SU-DHL-6 (cell line): ENCODE measurements around the gene CACNA1C.
"Not testable (repeated sequence)": the region's sequence is repeated elsewhere in the genome, so short reads cannot be mapped to it uniquely, and the experiment has no call there.

Experiments used
- H2AFZ ChIP-seq: fragments of 200-600 bp; sonication (generic); 2 replicates; pipeline ENCODE4 v1.6.1; 2014; ENCODE audit warnings: low read depth, mild to moderate bottlenecking, moderate library complexity, mixed read lengths, antibody characterized with exemption, low read length; ENCODE audit not compliant: severe bottlenecking
- H3F3A ChIP-seq: fragments of 200-600 bp; shearing (Covaris generic); 2 replicates; pipeline ENCODE4 v1.6.0; 2016; ENCODE audit warnings: antibody characterized with exemption, mild to moderate bottlenecking; ENCODE audit not compliant: insufficient read depth
- H3K27ac ChIP-seq: fragments of 200-600 bp; sonication (generic); 2 replicates; pipeline ENCODE4 v1.5.1; 2016; ENCODE audit warnings: low read depth, mild to moderate bottlenecking, low read length, moderate library complexity, mixed read lengths
- H3K27me3 ChIP-seq: fragments of 200-600 bp; sonication (generic), shearing (Covaris generic); 2 replicates; pipeline ENCODE4 v1.6.0; 2014; ENCODE audit warnings: mild to moderate bottlenecking, low read length
- H3K36me3 ChIP-seq: fragments of 200-600 bp; sonication (generic); 2 replicates; pipeline ENCODE4 v1.6.1; 2014; ENCODE audit warnings: mild to moderate bottlenecking, low read length, mixed read lengths
- H3K4me2 ChIP-seq: fragments of 300-600, 200-600 bp; shearing (Covaris generic), sonication (generic); 2 replicates; pipeline ENCODE4 v1.6.0; 2014; ENCODE audit warnings: low read length, low read depth, mild to moderate bottlenecking; ENCODE audit not compliant: poor library complexity, severe bottlenecking
- H3K4me3 ChIP-seq: fragments of 200-600 bp; sonication (generic); 2 replicates; pipeline ENCODE4 v1.5.1; 2014; ENCODE audit warnings: antibody characterized with exemption, low read length, mild to moderate bottlenecking, mixed read lengths; ENCODE audit not compliant: insufficient read depth, poor library complexity, severe bottlenecking
- H3K79me2 ChIP-seq: fragments of 200-600 bp; sonication (generic); 2 replicates; pipeline ENCODE4 v1.6.1; 2014; ENCODE audit warnings: mild to moderate bottlenecking, low read length, moderate library complexity; ENCODE audit not compliant: insufficient read depth
- H3K9ac ChIP-seq: fragments of 200-600 bp; sonication (generic); 2 replicates; pipeline ENCODE4 v1.7.0; 2014; ENCODE audit warnings: mild to moderate bottlenecking, low read length
- H3K9me2 ChIP-seq: fragments of 200-600 bp; sonication (generic); replicated peaks from 2 replicates; pipeline ENCODE4 v1.6.1; 2014; ENCODE audit warnings: low read length; ENCODE audit not compliant: insufficient read depth
- H3K9me3 ChIP-seq: fragments of 200-600 bp; sonication (generic); 2 replicates; pipeline ENCODE4 v1.6.1; 2014; ENCODE audit warnings: low read length, mixed read lengths; ENCODE audit not compliant: insufficient read depth
- H4K20me1 ChIP-seq: fragments of 200-600 bp; sonication (generic); 2 replicates; pipeline ENCODE4 v1.6.1; 2014; ENCODE audit warnings: low read depth, mild to moderate bottlenecking, antibody characterized with exemption, low read length, moderate library complexity, mixed read lengths
- EZH2phosphoT487 ChIP-seq: fragments of 200-600 bp; sonication (generic), shearing (Covaris generic); conservative IDR thresholded peaks from 2 replicates; pipeline ENCODE4 v1.6.1; 2018; ENCODE audit warnings: mild to moderate bottlenecking, antibody characterized with exemption, low read length, moderate library complexity, mixed read lengths
- TF ChIP-seq, protein P1 (sequence below): fragments of 200-600 bp; sonication (generic); IDR thresholded peaks from one replicate; pipeline ENCODE4 v1.5.1; 2017; ENCODE audit warnings: antibody characterized with exemption, mild to moderate bottlenecking, low read length, moderate library complexity; ENCODE audit not compliant: insufficient read depth, poor library complexity, severe bottlenecking

CACNA1C gene

DNA sequence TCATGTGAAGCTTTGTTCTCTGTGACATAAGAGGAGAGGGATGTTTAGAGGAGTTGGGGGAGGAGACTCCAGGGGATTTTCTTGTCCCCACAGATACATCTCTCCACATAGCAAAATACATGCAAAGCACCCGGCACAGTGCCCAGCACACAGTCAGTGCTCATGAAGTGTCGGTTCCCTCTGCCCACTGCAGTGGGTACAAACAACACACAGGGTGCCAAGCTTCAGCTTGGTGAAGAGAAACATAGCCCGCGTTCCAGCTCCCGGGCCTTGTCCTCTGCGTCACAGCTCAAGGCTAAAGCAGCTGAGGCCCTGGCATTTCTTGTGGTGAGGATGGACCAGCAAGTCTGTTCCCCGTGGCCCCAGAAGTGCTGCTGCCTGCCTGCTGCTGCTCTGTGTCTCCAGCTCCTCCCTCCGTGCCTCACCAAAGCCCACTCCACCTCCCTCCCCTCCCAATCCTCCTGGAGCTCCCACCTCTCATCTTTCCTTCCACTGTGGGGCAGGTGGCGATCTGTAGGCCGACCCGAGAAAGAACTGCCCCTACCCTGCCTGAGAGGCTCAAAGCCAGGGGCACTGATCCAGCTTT lies 685.0 kb downstream of the CACNA1C start:
- no peak overlapping the region for H3K9ac ChIP-seq
- no peak overlapping the region for H3K4me3 ChIP-seq
- no peak overlapping the region for H2AFZ ChIP-seq
- no peaks in the 10 kb centered on the region for H3K36me3 ChIP-seq
- no peaks in the 10 kb centered on the region for H3K79me2 ChIP-seq
- H3K9me3 ChIP-seq: no peaks in the 10 kb centered on the region
- no peaks in the 10 kb centered on the region for H3K27me3 ChIP-seq
- H3F3A ChIP-seq: no peaks in the 10 kb centered on the region
- no peaks in the 10 kb centered on the region for H3K9me2 ChIP-seq
- H3K4me2 ChIP-seq: no peak overlapping the region
- H3K27ac ChIP-seq: no peak overlapping the region
- H4K20me1 ChIP-seq: no peaks in the 10 kb centered on the region
- no peak for TF ChIP-seq EZH2phosphoT487
- TF ChIP-seq, protein P1, sequence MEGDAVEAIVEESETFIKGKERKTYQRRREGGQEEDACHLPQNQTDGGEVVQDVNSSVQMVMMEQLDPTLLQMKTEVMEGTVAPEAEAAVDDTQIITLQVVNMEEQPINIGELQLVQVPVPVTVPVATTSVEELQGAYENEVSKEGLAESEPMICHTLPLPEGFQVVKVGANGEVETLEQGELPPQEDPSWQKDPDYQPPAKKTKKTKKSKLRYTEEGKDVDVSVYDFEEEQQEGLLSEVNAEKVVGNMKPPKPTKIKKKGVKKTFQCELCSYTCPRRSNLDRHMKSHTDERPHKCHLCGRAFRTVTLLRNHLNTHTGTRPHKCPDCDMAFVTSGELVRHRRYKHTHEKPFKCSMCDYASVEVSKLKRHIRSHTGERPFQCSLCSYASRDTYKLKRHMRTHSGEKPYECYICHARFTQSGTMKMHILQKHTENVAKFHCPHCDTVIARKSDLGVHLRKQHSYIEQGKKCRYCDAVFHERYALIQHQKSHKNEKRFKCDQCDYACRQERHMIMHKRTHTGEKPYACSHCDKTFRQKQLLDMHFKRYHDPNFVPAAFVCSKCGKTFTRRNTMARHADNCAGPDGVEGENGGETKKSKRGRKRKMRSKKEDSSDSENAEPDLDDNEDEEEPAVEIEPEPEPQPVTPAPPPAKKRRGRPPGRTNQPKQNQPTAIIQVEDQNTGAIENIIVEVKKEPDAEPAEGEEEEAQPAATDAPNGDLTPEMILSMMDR: no peak

- Histone ChIP-seq H3K4me2 (no peak overlapping the region), H3K36me3 (no peaks in the 10 kb centered on the region), H3K9me3 (no peaks in the 10 kb centered on the region), H4K20me1 (no peaks in the 10 kb centered on the region), H3K27me3 (no peaks in the 10 kb centered on the region), H3K9ac (no peak overlapping the region), H3K9me2 (no peaks in the 10 kb centered on the region), H3K79me2 (no peaks in the 10 kb centered on the region), H3K27ac (no peak overlapping the region), H3F3A (no peaks in the 10 kb centered on the region), H3K4me3 (no peak overlapping the region), H2AFZ (no peak overlapping the region)
- no peak for TF ChIP-seq EZH2phosphoT487
- TF ChIP-seq, protein P1: no peak
Observed at GRCh38 chr12:2739069-2739468, 686.3 kb downstream of the CACNA1C start.

DNA sequence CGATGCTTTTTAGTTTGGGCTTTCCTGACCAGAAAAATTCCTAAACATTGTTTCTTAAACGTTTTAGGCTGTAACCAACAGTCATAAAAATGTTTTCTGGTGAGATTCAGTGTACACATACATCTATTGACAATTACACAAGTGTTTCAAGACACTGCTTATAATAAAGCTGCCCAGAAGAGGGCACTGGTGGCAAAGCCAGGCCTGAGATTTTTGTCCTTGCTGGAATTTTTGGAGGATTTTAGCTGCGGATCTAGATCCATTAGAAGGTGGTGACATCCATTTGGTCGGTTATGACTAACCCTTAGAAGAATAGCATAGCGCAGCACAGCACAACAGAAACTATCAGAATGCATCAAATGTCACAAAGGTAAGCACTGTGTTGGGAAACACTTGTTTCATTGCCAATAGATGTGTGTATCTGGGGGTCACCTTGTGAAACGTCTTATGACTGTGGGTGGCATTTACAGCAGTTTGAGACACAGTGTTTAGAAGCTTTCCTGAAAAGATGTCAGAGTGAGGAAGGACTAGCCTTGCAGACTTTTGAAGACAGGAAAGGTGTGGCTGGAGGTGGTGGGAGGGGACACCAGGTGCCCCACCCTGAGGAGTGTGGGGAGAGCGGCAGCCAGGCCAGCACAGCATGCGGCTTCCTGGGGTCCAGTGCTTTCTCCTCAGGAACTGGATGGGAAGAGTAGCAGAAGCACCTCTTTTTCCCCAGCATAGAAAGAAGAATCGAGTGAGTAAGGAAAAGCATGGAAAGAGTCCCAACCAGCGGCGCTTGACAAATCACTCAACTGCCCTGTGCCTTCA lies 687.2 kb downstream of the CACNA1C start:
- H4K20me1 ChIP-seq: no peaks in the 10 kb centered on the region
- no peak overlapping the region for H3K4me3 ChIP-seq
- no peaks in the 10 kb centered on the region for H3K79me2 ChIP-seq
- no peaks in the 10 kb centered on the region for H3F3A ChIP-seq
- H3K9me2 ChIP-seq: no peaks in the 10 kb centered on the region
- H3K4me2 ChIP-seq: no peak overlapping the region
- no peaks in the 10 kb centered on the region for H3K9me3 ChIP-seq
- H3K27me3 ChIP-seq: no peaks in the 10 kb centered on the region
- TF ChIP-seq, protein P1: peak; percentile 55
- no peak for TF ChIP-seq EZH2phosphoT487
- no peak overlapping the region for H3K9ac ChIP-seq
- no peaks in the 10 kb centered on the region for H3K36me3 ChIP-seq
- H2AFZ ChIP-seq: no peak overlapping the region
- H3K27ac ChIP-seq: no peak overlapping the region

DNA sequence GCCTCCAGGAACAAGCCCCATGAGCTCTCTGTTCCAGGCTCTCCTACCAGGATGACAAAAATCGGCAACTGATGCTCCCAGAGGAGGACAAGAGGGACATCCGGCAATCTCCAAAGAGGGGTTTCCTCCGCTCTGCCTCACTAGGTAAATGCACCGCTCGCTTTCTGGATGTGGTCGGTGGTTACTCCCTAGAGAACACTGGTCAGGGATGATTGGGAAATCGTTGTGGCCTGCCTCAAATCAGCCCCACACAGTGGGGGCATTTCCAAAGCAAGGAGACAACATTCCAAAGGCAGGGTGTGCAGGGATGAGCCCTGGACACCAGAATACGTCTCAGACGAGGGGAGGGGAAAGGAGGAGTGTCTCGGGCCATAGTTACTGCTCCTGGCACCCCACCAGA lies 689.2 kb downstream of the CACNA1C start:
- H4K20me1 ChIP-seq, H3K79me2 ChIP-seq, H3K9me2 ChIP-seq, H3K9ac ChIP-seq, H3K4me2 ChIP-seq, H3K27me3 ChIP-seq, H2AFZ ChIP-seq, H3K36me3 ChIP-seq, H3K4me3 ChIP-seq, H3K9me3 ChIP-seq, H3K27ac ChIP-seq, H3F3A ChIP-seq: not testable (repeated sequence)
